ENCODE measurements around the gene ODAD3.
"Not testable (repeated sequence)": the region's sequence is repeated elsewhere in the genome, so short reads cannot be mapped to it uniquely, and the experiment has no call there.

The ODAD3 gene

GRCh38 chr19:11457831-11458230 is 22.9 kb upstream of the ODAD3 start:
- TF ChIP-seq, protein P1, sequence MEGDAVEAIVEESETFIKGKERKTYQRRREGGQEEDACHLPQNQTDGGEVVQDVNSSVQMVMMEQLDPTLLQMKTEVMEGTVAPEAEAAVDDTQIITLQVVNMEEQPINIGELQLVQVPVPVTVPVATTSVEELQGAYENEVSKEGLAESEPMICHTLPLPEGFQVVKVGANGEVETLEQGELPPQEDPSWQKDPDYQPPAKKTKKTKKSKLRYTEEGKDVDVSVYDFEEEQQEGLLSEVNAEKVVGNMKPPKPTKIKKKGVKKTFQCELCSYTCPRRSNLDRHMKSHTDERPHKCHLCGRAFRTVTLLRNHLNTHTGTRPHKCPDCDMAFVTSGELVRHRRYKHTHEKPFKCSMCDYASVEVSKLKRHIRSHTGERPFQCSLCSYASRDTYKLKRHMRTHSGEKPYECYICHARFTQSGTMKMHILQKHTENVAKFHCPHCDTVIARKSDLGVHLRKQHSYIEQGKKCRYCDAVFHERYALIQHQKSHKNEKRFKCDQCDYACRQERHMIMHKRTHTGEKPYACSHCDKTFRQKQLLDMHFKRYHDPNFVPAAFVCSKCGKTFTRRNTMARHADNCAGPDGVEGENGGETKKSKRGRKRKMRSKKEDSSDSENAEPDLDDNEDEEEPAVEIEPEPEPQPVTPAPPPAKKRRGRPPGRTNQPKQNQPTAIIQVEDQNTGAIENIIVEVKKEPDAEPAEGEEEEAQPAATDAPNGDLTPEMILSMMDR (IDR thresholded peaks at IDR 0.05; ENCODE audit: borderline replicate concordance, control extremely low read depth, extremely low read depth, insufficient read depth, missing control alignments): no peak
- no peak for DNase-seq (ENCODE audit: low spot score)
- in situ Hi-C loops (cut with MboI; ENCODE audit: low sequenced_read_pairs, unreplicated experiment): no loop called here

- no peak for DNase-seq (ENCODE audit: low spot score)
- in situ Hi-C loops (cut with MboI; ENCODE audit: low sequenced_read_pairs, unreplicated experiment): no loop called here
- TF ChIP-seq, protein P1 (IDR thresholded peaks at IDR 0.05; ENCODE audit: borderline replicate concordance, control extremely low read depth, extremely low read depth, insufficient read depth, missing control alignments): no peak
These were observed 22.2 kb upstream of the ODAD3 start for GRCh38 chr19:11457115-11457514.

- TF ChIP-seq, protein P1 (IDR thresholded peaks at IDR 0.05; ENCODE audit: borderline replicate concordance, control extremely low read depth, extremely low read depth, insufficient read depth, missing control alignments): no peak
- DNase-seq (ENCODE audit: low spot score): no peak
- in situ Hi-C loops (cut with MboI; ENCODE audit: low sequenced_read_pairs, unreplicated experiment): no loop called here
These were observed 21.7 kb upstream of the ODAD3 start for GRCh38 chr19:11456659-11457058.

DNA sequence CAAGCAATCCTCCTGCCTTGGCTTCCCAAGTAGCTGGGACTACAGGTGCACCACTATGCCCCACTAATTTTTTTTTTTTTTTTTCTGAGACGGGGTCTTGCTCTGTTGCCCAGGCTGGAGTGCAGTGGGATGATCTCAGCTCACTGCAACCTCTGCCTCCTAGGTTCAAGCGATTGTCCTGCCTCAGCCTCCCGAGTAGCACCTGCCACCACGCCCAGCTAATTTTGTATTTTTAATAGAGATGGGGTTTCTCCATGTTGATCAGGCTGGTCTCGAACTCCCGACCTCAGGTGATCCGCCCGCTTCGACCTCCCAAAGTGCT is 20.3 kb upstream of the ODAD3 start:
- DNase-seq (ENCODE audit: low spot score); in situ Hi-C loops (cut with MboI; ENCODE audit: low sequenced_read_pairs, unreplicated experiment): not testable (repeated sequence)

DNA sequence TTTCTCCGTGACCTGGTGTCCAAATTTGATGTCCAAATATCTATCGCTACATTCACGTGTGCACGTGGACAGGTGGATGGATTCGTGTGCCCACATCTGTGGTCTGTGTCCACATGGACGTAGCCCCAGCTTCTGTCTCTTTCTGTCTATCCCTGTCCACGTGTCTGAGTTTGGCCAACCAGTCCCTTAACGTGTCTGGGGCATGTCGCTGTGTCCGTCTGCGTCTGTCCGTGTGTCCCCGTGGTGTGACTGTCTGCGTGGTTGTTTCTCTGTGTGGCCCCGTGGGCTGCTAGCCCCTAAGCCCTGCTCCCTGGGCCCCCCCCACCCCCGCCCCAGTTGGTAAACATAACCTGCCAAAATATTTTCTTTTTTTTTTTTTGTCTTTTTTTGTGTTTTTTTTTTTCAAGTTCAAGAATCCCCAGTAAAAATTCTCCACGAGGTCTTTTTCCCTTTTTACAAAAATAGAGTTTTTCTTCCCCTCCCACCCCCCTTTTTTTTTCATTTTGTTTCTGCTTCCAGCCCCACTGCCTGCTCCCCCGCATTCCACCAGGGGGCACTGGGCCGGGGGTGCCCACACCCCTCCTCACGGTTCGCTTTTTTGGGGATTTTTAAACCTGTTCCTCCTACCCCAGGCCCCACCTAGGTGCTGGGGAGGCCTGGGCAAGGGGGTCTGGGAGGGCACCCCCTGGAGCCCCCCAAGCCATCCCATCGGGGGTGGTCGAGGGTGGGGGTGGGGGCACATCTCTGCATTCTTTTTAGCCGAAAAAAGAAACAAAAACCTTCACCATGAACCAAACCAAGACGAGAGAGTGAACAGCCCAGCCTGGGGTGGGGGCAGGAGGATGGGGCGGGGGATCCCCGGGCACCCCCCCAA is 18.8 kb upstream of the ODAD3 start:
- TF ChIP-seq, protein P1 (IDR thresholded peaks at IDR 0.05; ENCODE audit: borderline replicate concordance, control extremely low read depth, extremely low read depth, insufficient read depth, missing control alignments): no peak
- in situ Hi-C loops (cut with MboI; ENCODE audit: low sequenced_read_pairs, unreplicated experiment): no loop called here
- DNase-seq (ENCODE audit: low spot score): peak; percentile 74

GRCh38 chr19:11452620-11453310 is 17.8 kb upstream of the ODAD3 start:
- TF ChIP-seq, protein P1 (IDR thresholded peaks at IDR 0.05; ENCODE audit: borderline replicate concordance, control extremely low read depth, extremely low read depth, insufficient read depth, missing control alignments): no peak
- peak; percentile 42 for DNase-seq (ENCODE audit: low spot score)
- in situ Hi-C loops (cut with MboI; ENCODE audit: low sequenced_read_pairs, unreplicated experiment): no loop called here

All from GM13976 (cell line).